ENCODE results near the gene WDPCP.
A peak's percentile ranks its signal among the peaks of the same experiment; 100 is the strongest.

The WDPCP gene

DNA sequence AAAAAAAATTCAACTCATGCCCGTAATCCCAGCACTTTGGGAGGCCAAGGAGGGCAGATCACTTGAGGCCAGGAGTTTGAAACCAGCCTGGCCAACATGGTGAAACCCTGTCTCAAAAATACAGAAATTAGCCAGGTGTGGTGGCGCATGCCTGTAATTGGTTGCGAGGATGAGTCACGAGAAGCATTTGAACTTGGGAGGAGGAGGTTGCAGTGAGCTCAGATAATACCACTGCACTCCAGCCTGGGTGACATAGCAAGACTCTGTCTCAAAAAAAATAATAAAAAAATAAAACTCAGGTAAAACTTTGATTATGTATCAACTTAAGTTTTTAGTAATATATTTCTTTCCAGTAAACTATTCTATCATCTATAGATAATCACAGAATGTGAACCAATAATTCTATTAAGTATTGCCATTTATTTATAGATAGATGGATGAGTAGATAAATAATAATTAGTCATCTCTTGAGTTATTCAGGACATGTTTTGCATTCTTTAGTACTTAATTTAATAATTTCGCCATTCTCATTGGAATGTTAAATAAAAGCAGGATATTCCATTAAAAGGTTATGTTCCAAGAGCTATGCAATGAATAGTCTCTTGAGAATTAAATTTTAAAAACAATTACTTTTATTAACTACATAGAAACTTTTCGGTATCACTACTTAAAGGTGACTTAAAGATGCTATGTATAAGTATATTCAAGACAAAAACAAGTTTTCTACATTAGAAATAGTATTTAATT, 48.7 kb downstream of the WDPCP start:
- TF ChIP-seq, protein P1, sequence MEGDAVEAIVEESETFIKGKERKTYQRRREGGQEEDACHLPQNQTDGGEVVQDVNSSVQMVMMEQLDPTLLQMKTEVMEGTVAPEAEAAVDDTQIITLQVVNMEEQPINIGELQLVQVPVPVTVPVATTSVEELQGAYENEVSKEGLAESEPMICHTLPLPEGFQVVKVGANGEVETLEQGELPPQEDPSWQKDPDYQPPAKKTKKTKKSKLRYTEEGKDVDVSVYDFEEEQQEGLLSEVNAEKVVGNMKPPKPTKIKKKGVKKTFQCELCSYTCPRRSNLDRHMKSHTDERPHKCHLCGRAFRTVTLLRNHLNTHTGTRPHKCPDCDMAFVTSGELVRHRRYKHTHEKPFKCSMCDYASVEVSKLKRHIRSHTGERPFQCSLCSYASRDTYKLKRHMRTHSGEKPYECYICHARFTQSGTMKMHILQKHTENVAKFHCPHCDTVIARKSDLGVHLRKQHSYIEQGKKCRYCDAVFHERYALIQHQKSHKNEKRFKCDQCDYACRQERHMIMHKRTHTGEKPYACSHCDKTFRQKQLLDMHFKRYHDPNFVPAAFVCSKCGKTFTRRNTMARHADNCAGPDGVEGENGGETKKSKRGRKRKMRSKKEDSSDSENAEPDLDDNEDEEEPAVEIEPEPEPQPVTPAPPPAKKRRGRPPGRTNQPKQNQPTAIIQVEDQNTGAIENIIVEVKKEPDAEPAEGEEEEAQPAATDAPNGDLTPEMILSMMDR (IDR thresholded peaks at IDR 0.05; ENCODE audit: poor library complexity, severe bottlenecking) = no peak
- peaks cover 4% of the 10 kb centered on the region for H3K27me3 ChIP-seq (ENCODE audit: insufficient read depth, poor library complexity, severe bottlenecking)
- no peak overlapping the region for H3K27ac ChIP-seq (ENCODE audit: poor library complexity, severe bottlenecking)
- ATAC-seq (ENCODE audit: low read depth) = 0 out of 3 replicates have a peak, but pooled peaks have one; percentile 39
- no peak overlapping the region for H3K4me3 ChIP-seq (ENCODE audit: severe bottlenecking)
- peaks cover 26% of the 10 kb centered on the region for H3K4me1 ChIP-seq (ENCODE audit: insufficient read depth, poor library complexity, severe bottlenecking)
- no peaks in the 10 kb centered on the region for H3K9me3 ChIP-seq (ENCODE audit: severe bottlenecking)
- DNase-seq (ENCODE audit: low spot score) = no peak
- no peaks in the 10 kb centered on the region; the same call in 1 of the 2 replicates for H3K36me3 ChIP-seq (ENCODE audit: low read depth)

DNA sequence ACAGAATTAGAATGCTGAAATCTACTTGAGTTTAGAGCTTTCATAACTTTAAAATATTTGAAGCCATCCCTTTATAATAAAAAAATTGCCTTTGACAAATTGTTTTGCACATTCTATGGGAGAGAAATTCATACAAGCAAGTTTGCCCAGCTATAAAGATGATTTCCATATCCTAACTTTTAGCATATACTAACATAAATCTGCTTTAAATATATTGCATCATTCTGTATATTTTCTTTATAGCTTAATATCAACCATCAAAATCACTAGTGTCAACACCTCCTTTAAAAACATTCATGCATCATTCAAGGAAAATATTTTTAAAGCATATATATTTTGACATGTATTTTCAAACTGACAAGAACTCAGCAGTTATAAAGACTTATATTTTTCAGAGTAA, 49.9 kb downstream of the WDPCP start:
- H3K9me3 ChIP-seq (ENCODE audit: severe bottlenecking) = no peaks in the 10 kb centered on the region
- peak overlapping the region; percentile 9 for H3K27ac ChIP-seq (ENCODE audit: poor library complexity, severe bottlenecking)
- TF ChIP-seq, protein P1 (IDR thresholded peaks at IDR 0.05; ENCODE audit: poor library complexity, severe bottlenecking) = no peak

DNA sequence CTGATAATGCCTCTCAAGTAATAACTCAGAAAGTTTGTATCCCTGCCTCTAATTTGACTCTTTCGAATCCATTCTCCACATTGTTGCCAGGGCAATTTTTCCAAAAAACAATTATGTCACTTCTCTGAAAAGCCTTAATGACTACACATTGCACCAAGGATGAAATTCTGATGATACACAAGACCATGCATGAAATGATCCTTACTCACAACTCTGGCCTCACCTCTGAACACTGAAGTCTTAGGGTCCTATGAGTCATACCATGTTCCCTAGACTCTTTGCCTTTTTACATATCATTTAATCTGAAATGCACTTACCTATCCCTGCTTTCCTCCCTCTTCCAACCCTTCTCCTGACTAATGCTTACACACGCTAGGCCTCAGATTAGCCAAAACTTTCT, 51.0 kb downstream of the WDPCP start:
- Histone ChIP-seq H3K27me3 (ENCODE audit: insufficient read depth, poor library complexity, severe bottlenecking) (no peaks in the 10 kb centered on the region), H3K9me3 (ENCODE audit: severe bottlenecking) (no peaks in the 10 kb centered on the region), H3K27ac (ENCODE audit: poor library complexity, severe bottlenecking) (peak overlapping the region; percentile 9), H3K4me1 (ENCODE audit: insufficient read depth, poor library complexity, severe bottlenecking) (peaks cover 26% of the 10 kb centered on the region), H3K36me3 (ENCODE audit: low read depth) (no peaks in the 10 kb centered on the region; the same call in 1 of the 2 replicates), H3K4me3 (ENCODE audit: severe bottlenecking) (no peak overlapping the region)
- DNase-seq (ENCODE audit: low spot score) (no peak), ATAC-seq (ENCODE audit: low read depth) (peak; percentile 96)
- TF ChIP-seq, protein P1 (IDR thresholded peaks at IDR 0.05; ENCODE audit: poor library complexity, severe bottlenecking) = no peak

More for the DNA sequence above, 49.9 kb downstream of the WDPCP start:
- ATAC-seq (ENCODE audit: low read depth) = no peak
- Histone ChIP-seq H3K4me1 (ENCODE audit: insufficient read depth, poor library complexity, severe bottlenecking) (peaks cover 26% of the 10 kb centered on the region), H3K36me3 (ENCODE audit: low read depth) (no peaks in the 10 kb centered on the region; the same call in 1 of the 2 replicates), H3K27me3 (ENCODE audit: insufficient read depth, poor library complexity, severe bottlenecking) (no peaks in the 10 kb centered on the region), H3K4me3 (ENCODE audit: severe bottlenecking) (no peak overlapping the region)
- no peak for DNase-seq (ENCODE audit: low spot score)

DNA sequence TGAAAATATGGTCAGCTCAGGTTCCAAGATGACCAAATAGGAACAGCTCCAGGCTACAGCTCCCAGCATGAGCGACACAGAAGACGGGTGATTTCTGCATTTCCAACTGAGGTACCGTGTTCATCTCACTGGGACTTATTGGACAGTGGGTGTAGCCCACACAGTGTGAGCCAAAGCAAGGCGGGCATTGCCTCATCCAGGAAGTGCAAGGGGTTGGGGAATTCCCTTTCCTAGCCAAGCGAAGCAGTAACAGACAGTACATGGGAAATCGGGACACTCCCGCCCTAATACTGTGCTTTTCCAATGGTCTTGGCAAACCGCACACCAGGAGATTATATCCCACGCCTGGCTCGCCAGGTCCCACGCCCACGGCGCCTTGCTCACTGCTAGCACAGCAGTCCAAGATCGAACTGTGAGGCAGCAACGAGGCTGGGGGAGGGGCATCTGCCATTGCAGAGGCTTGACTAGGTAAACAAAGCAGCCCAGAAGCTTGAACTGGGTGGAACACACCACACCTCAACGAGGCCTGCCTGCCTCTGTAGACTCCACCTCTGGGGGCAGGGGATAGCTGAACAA, 57.5 kb downstream of the WDPCP start:
- no peak overlapping the region for H3K4me3 ChIP-seq (ENCODE audit: severe bottlenecking)
- no peaks in the 10 kb centered on the region for H3K36me3 ChIP-seq (ENCODE audit: low read depth)
- ATAC-seq (ENCODE audit: low read depth) (no peak), DNase-seq (ENCODE audit: low spot score) (no peak)
- H3K27me3 ChIP-seq (ENCODE audit: insufficient read depth, poor library complexity, severe bottlenecking) = no peaks in the 10 kb centered on the region
- H3K27ac ChIP-seq (ENCODE audit: poor library complexity, severe bottlenecking) = no peak overlapping the region
- no peaks in the 10 kb centered on the region for H3K4me1 ChIP-seq (ENCODE audit: insufficient read depth, poor library complexity, severe bottlenecking)
- TF ChIP-seq, protein P1 (IDR thresholded peaks at IDR 0.05; ENCODE audit: poor library complexity, severe bottlenecking) = no peak
- H3K9me3 ChIP-seq (ENCODE audit: severe bottlenecking) = peaks cover 4% of the 10 kb centered on the region

DNA sequence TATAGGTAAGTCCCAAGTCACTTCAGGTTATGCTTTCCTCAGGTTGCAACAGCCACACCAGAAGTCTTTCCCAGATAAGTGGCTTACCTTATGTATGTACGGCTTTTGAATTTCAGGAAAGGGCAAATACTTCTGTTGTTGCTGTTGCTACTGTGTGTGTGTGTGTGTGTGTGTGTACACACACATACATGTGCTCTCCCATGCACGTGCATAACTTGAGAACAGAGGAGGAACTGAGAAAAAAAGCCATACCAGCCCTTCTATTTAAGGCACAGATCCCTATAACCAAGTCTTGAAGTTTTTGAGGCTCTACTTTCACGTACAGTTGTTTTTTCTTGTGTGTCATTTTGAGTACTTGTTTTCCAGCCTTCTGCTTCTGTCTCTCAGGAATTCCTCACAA, 62.4 kb downstream of the WDPCP start:
- Histone ChIP-seq H3K4me1 (ENCODE audit: insufficient read depth, poor library complexity, severe bottlenecking) (no peaks in the 10 kb centered on the region), H3K27ac (ENCODE audit: poor library complexity, severe bottlenecking) (no peak overlapping the region), H3K36me3 (ENCODE audit: low read depth) (no peaks in the 10 kb centered on the region), H3K27me3 (ENCODE audit: insufficient read depth, poor library complexity, severe bottlenecking) (no peaks in the 10 kb centered on the region), H3K9me3 (ENCODE audit: severe bottlenecking) (peaks cover 4% of the 10 kb centered on the region), H3K4me3 (ENCODE audit: severe bottlenecking) (no peak overlapping the region)
- DNase-seq (ENCODE audit: low spot score) = no peak
- TF ChIP-seq, protein P1 (IDR thresholded peaks at IDR 0.05; ENCODE audit: poor library complexity, severe bottlenecking) = no peak
- ATAC-seq (ENCODE audit: low read depth) = no peak

Data from RWPE2 (cell line).